ENCODE data around the gene ABCC6.

GRCh38 chr16:16143931-16144330, 79.4 kb downstream of the ABCC6 start:
- TF ChIP-seq POLR2AphosphoS5 (IDR thresholded peaks at IDR 0.05) (no peak), CTCF (IDR thresholded peaks at IDR 0.05) (no peak)
